Tibial nerve (tissue), 4 donors: ENCODE results near the gene SRSF1.

Source experiments
- CTCF ChIP-seq, 5 experiments: fragments of 200-600 bp in 3 of 5; fragments of 450-650 bp in 2 of 5; sonication (generic) in 3 of 5; IDR thresholded peaks; one replicate each; pipeline ENCODE4 v1.5.1; 2016 to 2019; ENCODE audit warnings: antibody characterized with exemption in 5 of 5, mild to moderate bottlenecking in 3 of 5, moderate library complexity in 2 of 5
- EP300 ChIP-seq, 2 donors: sonication (generic); formaldehyde crosslinking; IDR thresholded peaks; one replicate each; pipeline ENCODE4 v1.6.1; 2017; ENCODE audit warnings: antibody characterized with exemption in 2 of 2, mild to moderate bottlenecking in 1 of 2
- POLR2A ChIP-seq, 2 donors: fragments of 450-650 bp; IDR thresholded peaks; one replicate each; pipeline ENCODE4 v1.6.1; 2017; ENCODE audit warnings: antibody characterized with exemption in 2 of 2, mild to moderate bottlenecking in 2 of 2, moderate library complexity in 2 of 2

- no peak for TF ChIP-seq CTCF (IDR thresholded peaks at IDR 0.05)
- TF ChIP-seq POLR2A (IDR thresholded peaks at IDR 0.05), result no peak
- no peak for TF ChIP-seq EP300 (IDR thresholded peaks at IDR 0.05)
Measured at GRCh38 chr17:57976594-57976993, 30.5 kb downstream of the SRSF1 start.
